ENCODE measurements around the gene CNOT11. TPM values are rescaled to one million over a fixed set of nuclear protein-coding genes. Genes with fewer than 3 reads are reported as not detected.

Gene CNOT11
- total and polyA plus RNA-seq, 2 of the 13 experiments (the other 11 are each of a cell fraction or from before 2014, with no cell fraction given), result 114 to 209 TPM

- peak; percentile 34 to 58; a peak in 2 of 4 replicates for TF ChIP-seq HMGXB4 (CRISPR knock-in tag; IDR thresholded peaks at IDR 0.05; ENCODE audit: borderline replicate concordance in 1 of 2, low read depth in 1 of 2)
- peak; percentile 78; the same call in 1 of the 2 replicates for TF ChIP-seq ZNF614 (CRISPR knock-in tag; IDR thresholded peaks at IDR 0.05; ENCODE audit: borderline replicate concordance)
- no peak for TF ChIP-seq ZBTB14 (CRISPR knock-in tag; IDR thresholded peaks at IDR 0.05)
- TF ChIP-seq ZMAT3 (CRISPR knock-in tag; conservative IDR thresholded peaks at IDR 0.05), result 0 out of 2 replicates have a peak, but pooled peaks have one; percentile 33
- TF ChIP-seq ZBTB38 (CRISPR knock-in tag; IDR thresholded peaks at IDR 0.05), result peak; percentile 78; the same call in 1 of the 2 replicates
- TF ChIP-seq MAFF (IDR thresholded peaks at IDR 0.05; ENCODE audit: low read depth, low read length), result no peak
- TF ChIP-seq MBNL3 (CRISPR knock-in tag; conservative IDR thresholded peaks at IDR 0.05), result no peak
- TF ChIP-seq FOXA3 (CRISPR knock-in tag; IDR thresholded peaks at IDR 0.05), result peak; percentile 68
- TF ChIP-seq GATAD1 (CRISPR knock-in tag; IDR thresholded peaks at IDR 0.05), result peak; percentile 23; the same call in 1 of the 2 replicates
- peak; percentile 58; the same call in 1 of the 2 replicates for TF ChIP-seq TFDP1 (CRISPR knock-in tag; IDR thresholded peaks at IDR 0.05; ENCODE audit: borderline replicate concordance)
- TF ChIP-seq ZFYVE20 (CRISPR knock-in tag; IDR thresholded peaks at IDR 0.05; ENCODE audit: borderline replicate concordance, low read depth), result no peak
- no peak for TF ChIP-seq NPAS2 (CRISPR knock-in tag; IDR thresholded peaks at IDR 0.05; ENCODE audit: borderline replicate concordance)
- no peak for TF ChIP-seq DNMT3B (CRISPR knock-in tag; conservative IDR thresholded peaks at IDR 0.05)
- TF ChIP-seq SMYD3 (CRISPR knock-in tag; IDR thresholded peaks at IDR 0.05), result peak; percentile 80; the same call in 1 of the 2 replicates
- TF ChIP-seq MIXL1 (CRISPR knock-in tag; IDR thresholded peaks at IDR 0.05), result no peak
- no peak for TF ChIP-seq ZNF33B (CRISPR knock-in tag; IDR thresholded peaks at IDR 0.05)
- no peak for TF ChIP-seq AKAP8 (CRISPR knock-in tag; IDR thresholded peaks at IDR 0.05)
- no peak for TF ChIP-seq ZNF101 (CRISPR knock-in tag; IDR thresholded peaks at IDR 0.05; ENCODE audit: borderline replicate concordance, low read depth)
- TF ChIP-seq ZNF251 (CRISPR knock-in tag; IDR thresholded peaks at IDR 0.05), result no peak
- no peak; the same call in 1 of the 2 replicates for TF ChIP-seq ZNF546 (CRISPR knock-in tag; conservative IDR thresholded peaks at IDR 0.05)
- 0 out of 2 replicates have a peak, but pooled peaks have one; percentile 19 for TF ChIP-seq ZNF557 (CRISPR knock-in tag; IDR thresholded peaks at IDR 0.05)
- TF ChIP-seq NR2C2 (CRISPR knock-in tag; IDR thresholded peaks at IDR 0.05; ENCODE audit: borderline replicate concordance), result 0 out of 2 replicates have a peak, but pooled peaks have one; percentile 10
- no peak for TF ChIP-seq FLYWCH1 (CRISPR knock-in tag; IDR thresholded peaks at IDR 0.05)
- TF ChIP-seq ZNF569 (CRISPR knock-in tag; IDR thresholded peaks at IDR 0.05; ENCODE audit: borderline replicate concordance), result no peak; the same call in 1 of the 2 replicates
- no peak for TF ChIP-seq NBN (conservative IDR thresholded peaks at IDR 0.05)
Observed at GRCh38 chr2:101238930-101239759, 13.5 kb upstream of the CNOT11 start (continued).

Measured in HepG2 (cell line).